ENCODE results near the gene TK2.
A peak's percentile ranks its signal among the peaks of the same experiment; 100 is the strongest.
"Not testable (repeated sequence)": the region's sequence is repeated elsewhere in the genome, so short reads cannot be mapped to it uniquely, and the experiment has no call there.

TK2 gene

DNA sequence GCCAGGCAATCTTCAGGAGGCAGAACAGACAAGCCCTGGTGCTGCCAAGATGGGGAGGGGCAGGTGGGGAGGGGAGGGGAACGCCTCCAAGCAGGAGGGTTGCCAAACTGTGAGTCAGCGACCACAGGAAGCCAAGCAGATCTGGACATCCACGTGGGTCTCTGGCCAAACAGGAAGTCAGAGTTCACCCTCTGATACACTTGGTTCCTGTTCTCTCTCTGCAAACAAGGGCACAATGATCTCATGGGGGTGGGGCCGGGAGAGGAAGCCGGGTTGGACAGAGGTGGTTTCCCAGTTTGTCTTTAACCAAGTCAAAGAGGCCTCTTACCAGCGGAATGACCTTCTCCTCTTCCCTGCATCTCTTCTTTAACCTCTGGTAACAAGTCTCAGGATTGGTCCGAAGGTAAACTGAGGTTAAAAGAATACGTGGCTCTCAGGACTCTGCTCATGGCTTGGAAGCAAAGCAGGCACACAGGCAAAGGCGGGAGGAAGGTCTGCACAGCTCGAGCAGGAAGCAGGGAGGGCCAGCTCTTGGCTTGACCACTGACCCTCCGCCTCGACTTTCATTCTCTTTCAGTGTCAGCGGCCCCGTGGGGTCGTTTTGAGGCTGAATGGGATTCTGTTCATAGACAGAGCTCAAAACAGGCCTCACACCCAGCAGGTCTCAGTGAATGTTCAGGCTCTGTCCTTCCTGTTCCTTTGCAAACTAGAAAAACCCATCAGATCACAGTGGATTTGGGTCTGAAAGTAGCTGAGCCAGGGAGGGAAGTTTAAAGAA is 32.9 kb downstream of the TK2 start:
- Histone ChIP-seq H3K4me3 (ENCODE audit: low read depth, low read length) (no peak overlapping the region), H3K9me3 (ENCODE audit: control insufficient read depth, insufficient read depth, low read length) (no peaks in the 10 kb centered on the region), H3K9ac (ENCODE audit: low read depth, low read length) (no peak overlapping the region), H3K36me3 (ENCODE audit: control insufficient read depth, insufficient read depth, low read length) (no peaks in the 10 kb centered on the region), H3K27ac (ENCODE audit: low read depth, low read length) (peak overlapping the region; percentile 71), H3K27me3 (ENCODE audit: control insufficient read depth, insufficient read depth, low read length) (no peaks in the 10 kb centered on the region), H3K4me1 (ENCODE audit: control insufficient read depth, insufficient read depth, low read length) (peaks cover 15% of the 10 kb centered on the region)

DNA sequence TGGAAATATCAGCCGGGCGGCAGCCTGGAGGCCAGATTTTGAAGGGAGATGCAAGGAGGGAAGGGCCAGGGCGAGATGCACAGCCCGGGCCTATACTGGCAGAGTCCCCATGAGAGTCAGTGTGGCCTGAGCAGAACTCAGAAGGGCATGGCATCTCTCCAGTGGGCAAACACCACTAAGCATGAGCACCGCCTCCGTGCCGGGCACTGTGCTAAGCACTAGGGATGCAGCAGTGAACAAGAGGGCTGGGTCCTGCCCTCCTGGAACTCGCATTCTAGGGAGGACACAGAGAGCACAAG is 33.5 kb downstream of the TK2 start:
- Histone ChIP-seq H3K9ac (ENCODE audit: low read depth, low read length) (no peak overlapping the region), H3K4me1 (ENCODE audit: control insufficient read depth, insufficient read depth, low read length) (peaks cover 20% of the 10 kb centered on the region), H3K4me3 (ENCODE audit: low read depth, low read length) (no peak overlapping the region), H3K27ac (ENCODE audit: low read depth, low read length) (peak overlapping the region; percentile 6), H3K36me3 (ENCODE audit: control insufficient read depth, insufficient read depth, low read length) (no peaks in the 10 kb centered on the region), H3K9me3 (ENCODE audit: control insufficient read depth, insufficient read depth, low read length) (no peaks in the 10 kb centered on the region), H3K27me3 (ENCODE audit: control insufficient read depth, insufficient read depth, low read length) (no peaks in the 10 kb centered on the region)

DNA sequence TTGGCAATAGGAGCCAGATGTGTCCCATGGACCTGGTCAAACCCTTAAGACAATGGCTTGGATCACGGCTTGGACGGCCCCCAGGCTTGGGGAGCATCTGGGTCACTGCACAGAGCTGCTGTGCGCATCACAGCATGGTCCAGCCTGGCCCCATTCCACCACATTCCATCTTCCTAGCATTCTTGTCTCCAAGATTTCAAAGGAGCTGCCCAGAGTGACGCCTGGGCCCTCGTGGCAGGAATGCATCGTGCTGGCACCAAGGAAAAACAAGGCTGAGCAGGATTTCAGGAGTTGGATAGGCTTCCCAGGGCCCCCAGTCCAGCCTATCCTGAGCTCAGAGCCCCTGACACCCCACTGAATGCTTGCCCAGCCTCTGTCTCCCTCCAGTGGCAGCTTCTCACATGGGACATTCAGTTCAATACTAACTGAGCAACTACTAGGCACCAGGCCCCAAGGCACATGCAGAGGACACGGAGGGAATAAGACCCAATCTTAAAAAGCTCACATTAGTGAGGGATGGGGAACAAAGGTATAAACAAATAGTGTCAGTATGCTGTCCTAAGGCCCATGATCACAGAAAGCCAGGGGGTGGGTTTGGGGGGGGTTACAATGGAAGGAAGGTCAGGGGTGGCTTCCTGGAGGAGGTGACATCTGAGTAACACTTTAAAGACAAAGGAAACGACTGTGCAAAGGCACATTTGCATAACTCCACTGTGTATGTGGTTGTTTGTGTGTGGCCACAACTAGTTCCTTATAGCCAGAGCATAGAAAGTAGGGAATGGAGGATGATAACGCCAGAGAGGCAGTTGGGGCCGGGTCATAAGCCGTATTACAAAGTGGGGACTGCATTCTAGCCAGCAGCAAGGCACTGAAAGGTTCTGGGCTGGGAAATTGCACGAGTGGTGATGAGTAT is 34.1 kb downstream of the TK2 start:
- Histone ChIP-seq H3K9me3 (ENCODE audit: control insufficient read depth, insufficient read depth, low read length) (no peaks in the 10 kb centered on the region), H3K4me3 (ENCODE audit: low read depth, low read length) (no peak overlapping the region), H3K27ac (ENCODE audit: low read depth, low read length) (no peak overlapping the region), H3K36me3 (ENCODE audit: control insufficient read depth, insufficient read depth, low read length) (no peaks in the 10 kb centered on the region), H3K4me1 (ENCODE audit: control insufficient read depth, insufficient read depth, low read length) (peaks cover 26% of the 10 kb centered on the region), H3K9ac (ENCODE audit: low read depth, low read length) (no peak overlapping the region), H3K27me3 (ENCODE audit: control insufficient read depth, insufficient read depth, low read length) (no peaks in the 10 kb centered on the region)

DNA sequence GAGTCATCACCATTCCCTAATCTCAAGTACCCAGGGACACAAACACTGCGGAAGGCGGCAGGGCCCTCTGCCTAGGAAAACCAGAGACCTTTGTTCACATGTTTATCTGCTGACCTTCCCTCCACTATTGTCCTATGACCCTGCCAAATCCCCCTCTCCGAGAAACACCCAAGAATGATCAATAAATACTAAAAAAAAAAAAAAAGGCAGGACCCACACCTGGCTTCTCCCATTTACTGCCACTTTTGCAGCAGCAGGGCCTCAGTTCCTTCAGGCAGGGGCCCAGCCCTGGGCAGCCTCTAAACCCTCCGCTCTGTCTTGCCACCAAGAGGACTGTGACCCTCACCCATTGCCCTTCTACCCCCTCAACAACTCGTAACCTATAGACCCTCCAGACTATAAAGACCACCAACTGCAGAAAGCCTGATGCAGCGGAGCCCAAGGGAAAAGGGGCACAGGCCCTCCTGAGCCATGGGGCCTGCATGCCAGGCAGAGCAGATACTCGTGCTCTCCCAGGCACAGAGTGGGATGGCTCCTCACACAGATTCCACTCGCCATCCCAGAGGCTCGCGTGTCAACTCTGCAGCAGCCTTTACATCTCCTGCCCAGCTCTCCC is 34.8 kb downstream of the TK2 start:
- not testable (repeated sequence) for H3K9ac ChIP-seq (ENCODE audit: low read depth, low read length); H3K27me3 ChIP-seq (ENCODE audit: control insufficient read depth, insufficient read depth, low read length); H3K9me3 ChIP-seq (ENCODE audit: control insufficient read depth, insufficient read depth, low read length); H3K36me3 ChIP-seq (ENCODE audit: control insufficient read depth, insufficient read depth, low read length); H3K4me3 ChIP-seq (ENCODE audit: low read depth, low read length)
- Histone ChIP-seq H3K4me1 (ENCODE audit: control insufficient read depth, insufficient read depth, low read length) (peaks cover 34% of the 10 kb centered on the region), H3K27ac (ENCODE audit: low read depth, low read length) (peak overlapping the region; percentile 22)

DNA sequence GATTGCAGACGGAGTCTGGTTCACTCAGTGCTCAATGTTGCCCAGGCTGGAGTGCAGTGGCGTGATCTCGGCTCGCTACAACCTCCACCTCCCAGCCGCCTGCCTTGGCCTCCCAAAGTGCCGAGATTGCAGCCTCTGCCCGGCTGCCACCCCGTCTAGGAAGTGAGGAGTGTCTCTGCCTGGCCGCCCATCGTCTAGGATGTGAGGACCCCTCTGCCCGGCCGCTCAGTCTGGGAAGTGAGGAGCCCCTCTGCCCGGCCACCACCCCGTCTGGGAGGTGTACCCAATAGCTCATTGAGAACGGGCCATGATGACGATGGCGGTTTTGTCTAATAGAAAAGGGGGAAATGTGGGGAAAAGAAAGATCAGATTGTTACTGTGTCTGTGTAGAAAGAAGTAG is 35.5 kb downstream of the TK2 start:
- H3K4me3 ChIP-seq (ENCODE audit: low read depth, low read length); H3K27me3 ChIP-seq (ENCODE audit: control insufficient read depth, insufficient read depth, low read length); H3K9ac ChIP-seq (ENCODE audit: low read depth, low read length); H3K27ac ChIP-seq (ENCODE audit: low read depth, low read length); H3K9me3 ChIP-seq (ENCODE audit: control insufficient read depth, insufficient read depth, low read length); H3K36me3 ChIP-seq (ENCODE audit: control insufficient read depth, insufficient read depth, low read length): not testable (repeated sequence)
- peaks cover 34% of the 10 kb centered on the region for H3K4me1 ChIP-seq (ENCODE audit: control insufficient read depth, insufficient read depth, low read length)

DNA sequence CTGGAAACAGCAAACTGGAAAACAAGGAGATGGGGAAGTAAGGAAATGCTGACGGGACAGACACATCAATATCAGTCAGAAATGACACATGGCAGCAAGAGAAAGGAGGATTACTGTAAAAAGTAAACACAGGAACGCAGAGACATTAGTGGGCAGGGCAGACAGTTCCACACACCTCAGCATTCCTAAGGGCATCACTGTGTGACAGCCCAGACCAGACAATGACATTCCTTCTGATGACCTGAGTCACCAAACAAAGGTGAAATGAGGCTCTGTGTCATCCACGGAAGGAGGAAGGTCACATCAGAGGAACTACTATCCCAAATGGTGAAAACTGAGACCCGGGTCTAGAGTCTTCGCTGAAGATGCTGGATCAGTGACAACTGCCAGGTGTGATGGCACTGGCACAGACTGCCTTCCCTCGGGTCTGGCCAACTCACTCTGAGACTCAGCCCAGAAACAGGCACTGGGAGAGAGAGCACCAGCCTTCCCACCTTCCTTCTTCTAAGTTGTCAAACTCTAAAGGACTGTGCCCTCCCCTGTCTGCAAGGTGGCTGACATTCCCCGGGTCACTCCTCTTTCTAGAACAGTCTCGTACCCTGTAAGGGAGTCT is 36.7 kb downstream of the TK2 start:
- H3K36me3 ChIP-seq (ENCODE audit: control insufficient read depth, insufficient read depth, low read length) = no peaks in the 10 kb centered on the region
- H3K4me3 ChIP-seq (ENCODE audit: low read depth, low read length) = no peak overlapping the region
- no peak overlapping the region for H3K9ac ChIP-seq (ENCODE audit: low read depth, low read length)
- peak overlapping the region; percentile 93 for H3K27ac ChIP-seq (ENCODE audit: low read depth, low read length)
- no peaks in the 10 kb centered on the region for H3K9me3 ChIP-seq (ENCODE audit: control insufficient read depth, insufficient read depth, low read length)
- peaks cover 34% of the 10 kb centered on the region for H3K4me1 ChIP-seq (ENCODE audit: control insufficient read depth, insufficient read depth, low read length)
- H3K27me3 ChIP-seq (ENCODE audit: control insufficient read depth, insufficient read depth, low read length) = no peaks in the 10 kb centered on the region

DNA sequence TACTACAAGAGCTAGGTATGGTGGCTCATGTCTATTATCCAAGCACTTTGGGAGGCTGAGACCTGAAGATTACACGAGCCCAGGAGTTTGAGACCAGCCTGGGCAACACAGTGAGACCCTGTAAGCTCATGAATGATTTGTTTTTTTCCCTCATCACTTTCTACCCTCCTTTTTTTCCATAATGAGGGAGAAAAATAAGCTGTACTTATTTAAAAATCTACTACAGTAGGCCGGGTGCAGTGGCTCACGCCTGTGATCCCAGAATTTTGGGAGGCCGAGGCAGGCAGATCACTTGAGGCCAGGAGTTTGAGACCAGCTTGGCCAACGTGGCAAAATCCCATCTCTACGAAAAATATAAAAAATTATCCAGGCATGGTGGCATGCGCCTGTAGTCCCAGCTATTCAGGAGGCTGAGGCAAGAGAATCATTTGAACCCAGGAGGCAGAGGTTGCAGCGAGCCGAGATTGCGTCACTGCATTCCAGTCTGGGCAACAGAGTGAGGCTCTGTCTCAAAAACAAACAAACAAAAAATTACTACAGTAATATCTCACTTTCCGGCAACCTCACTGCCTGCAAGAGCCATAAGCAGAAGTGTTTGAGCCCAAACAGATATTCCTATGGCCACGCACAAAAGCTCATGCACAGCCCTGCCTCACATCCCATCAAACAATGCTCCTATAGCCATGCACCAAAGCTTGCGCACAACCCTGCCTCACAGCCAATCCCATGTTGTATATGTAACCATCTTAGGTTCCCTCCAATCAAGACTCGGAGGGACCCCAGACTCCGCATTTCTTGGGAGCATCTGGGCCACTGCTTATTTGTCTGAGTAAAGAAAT is 37.4 kb downstream of the TK2 start:
- H3K4me3 ChIP-seq (ENCODE audit: low read depth, low read length) = no peak overlapping the region
- no peaks in the 10 kb centered on the region for H3K9me3 ChIP-seq (ENCODE audit: control insufficient read depth, insufficient read depth, low read length)
- peak overlapping the region; percentile 93 for H3K27ac ChIP-seq (ENCODE audit: low read depth, low read length)
- H3K9ac ChIP-seq (ENCODE audit: low read depth, low read length) = 0 out of 2 replicates have a peak overlapping the region, but pooled peaks have one; percentile 33
- peaks cover 34% of the 10 kb centered on the region for H3K4me1 ChIP-seq (ENCODE audit: control insufficient read depth, insufficient read depth, low read length)
- no peaks in the 10 kb centered on the region for H3K27me3 ChIP-seq (ENCODE audit: control insufficient read depth, insufficient read depth, low read length)
- H3K36me3 ChIP-seq (ENCODE audit: control insufficient read depth, insufficient read depth, low read length) = no peaks in the 10 kb centered on the region

DNA sequence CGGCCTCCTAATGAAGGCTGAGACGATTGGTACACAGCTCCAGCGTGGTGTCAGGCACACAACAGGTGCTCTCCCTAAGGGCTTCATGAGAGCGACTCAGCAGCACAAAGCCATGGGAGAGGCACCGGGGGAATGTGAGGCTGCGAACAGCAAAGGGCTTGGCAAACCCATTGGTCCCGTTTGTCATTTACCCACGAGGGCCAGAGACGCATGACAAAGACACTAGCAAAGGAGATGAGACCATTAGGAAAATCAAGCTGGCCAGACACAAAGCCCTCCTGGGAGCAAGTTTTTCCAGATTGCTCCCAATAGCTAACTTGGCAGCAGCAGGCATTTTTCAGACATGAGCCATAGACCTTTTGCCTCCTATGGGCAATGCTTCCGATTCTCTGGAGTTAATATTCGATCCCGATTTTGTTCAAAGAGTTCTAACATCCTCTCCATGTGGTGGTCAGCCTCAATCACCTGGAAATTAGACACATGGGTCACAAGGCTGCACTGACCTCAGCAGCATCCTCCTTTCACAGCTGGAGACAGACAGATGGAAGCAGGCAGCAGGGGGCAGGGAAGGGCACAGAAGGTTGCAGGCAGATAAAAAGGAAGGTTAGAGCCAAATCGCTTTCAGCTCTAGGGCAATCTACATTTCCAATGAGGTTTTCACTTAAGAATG is 38.2 kb downstream of the TK2 start:
- Histone ChIP-seq H3K9ac (ENCODE audit: low read depth, low read length) (peak overlapping the region; percentile 16; the same call in 1 of the 2 replicates), H3K9me3 (ENCODE audit: control insufficient read depth, insufficient read depth, low read length) (no peaks in the 10 kb centered on the region), H3K27ac (ENCODE audit: low read depth, low read length) (peak overlapping the region; percentile 93), H3K4me3 (ENCODE audit: low read depth, low read length) (no peak overlapping the region), H3K4me1 (ENCODE audit: control insufficient read depth, insufficient read depth, low read length) (peaks cover 34% of the 10 kb centered on the region), H3K27me3 (ENCODE audit: control insufficient read depth, insufficient read depth, low read length) (no peaks in the 10 kb centered on the region), H3K36me3 (ENCODE audit: control insufficient read depth, insufficient read depth, low read length) (no peaks in the 10 kb centered on the region)

DNA sequence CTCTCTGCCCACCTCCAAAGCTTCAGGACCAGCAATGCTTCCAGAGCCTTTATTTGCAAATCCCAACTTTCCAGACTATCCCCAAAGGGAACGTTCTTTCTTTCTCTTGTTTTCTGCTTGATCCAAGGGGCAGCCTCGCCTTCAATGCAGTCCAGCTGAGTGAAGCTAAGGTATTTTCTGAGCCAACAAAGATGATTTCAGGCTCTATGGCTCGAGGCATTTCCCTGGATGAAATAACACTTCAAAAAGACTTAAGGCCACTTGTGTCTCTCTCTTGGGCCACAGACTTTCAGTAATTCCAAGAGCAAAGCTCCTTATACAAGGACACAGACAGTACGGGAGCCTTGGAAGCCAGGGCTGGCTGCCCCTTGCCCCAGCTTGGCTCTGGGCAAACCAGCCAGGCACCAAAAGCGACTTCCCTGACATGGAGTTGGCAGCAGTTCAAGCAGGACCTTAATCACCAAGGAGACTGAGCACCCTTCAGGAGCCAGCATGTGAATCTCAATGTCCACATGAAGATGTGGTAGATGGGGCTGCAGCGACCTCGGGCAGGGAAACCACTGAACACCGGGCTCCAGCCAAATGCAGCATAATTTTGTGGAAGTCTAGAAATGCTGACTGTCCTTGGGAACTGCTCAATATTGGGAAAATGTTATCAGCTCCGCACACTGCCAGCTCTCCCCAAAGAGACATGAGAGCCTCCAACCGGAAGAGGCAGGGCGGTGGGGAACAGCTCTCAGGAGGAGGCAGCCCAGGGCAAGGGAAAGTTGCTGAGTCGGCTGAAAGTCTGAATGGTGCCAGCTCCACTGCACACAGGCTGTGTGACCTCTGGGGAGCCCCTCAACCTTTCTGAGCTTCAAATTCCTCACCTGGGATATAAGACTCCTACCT is 39.0 kb downstream of the TK2 start:
- H3K36me3 ChIP-seq (ENCODE audit: control insufficient read depth, insufficient read depth, low read length) = no peaks in the 10 kb centered on the region
- H3K9me3 ChIP-seq (ENCODE audit: control insufficient read depth, insufficient read depth, low read length) = no peaks in the 10 kb centered on the region
- H3K9ac ChIP-seq (ENCODE audit: low read depth, low read length) = 0 out of 2 replicates have a peak overlapping the region, but pooled peaks have one; percentile 16
- H3K4me3 ChIP-seq (ENCODE audit: low read depth, low read length) = no peak overlapping the region
- H3K27me3 ChIP-seq (ENCODE audit: control insufficient read depth, insufficient read depth, low read length) = no peaks in the 10 kb centered on the region
- H3K27ac ChIP-seq (ENCODE audit: low read depth, low read length) = peak overlapping the region; percentile 93
- peaks cover 34% of the 10 kb centered on the region for H3K4me1 ChIP-seq (ENCODE audit: control insufficient read depth, insufficient read depth, low read length)

All from HUES48 (cell line).